ENCODE measurements around the gene CYP4A22. TPM values are rescaled to one million over a fixed set of nuclear protein-coding genes. Genes with fewer than 3 reads are reported as not detected.
"Not testable (repeated sequence)": the region's sequence is repeated elsewhere in the genome, so short reads cannot be mapped to it uniquely, and the experiment has no call there.

The CYP4A22 gene
- total RNA-seq, 1 donor from 2014 or later = 0.23 TPM

DNA sequence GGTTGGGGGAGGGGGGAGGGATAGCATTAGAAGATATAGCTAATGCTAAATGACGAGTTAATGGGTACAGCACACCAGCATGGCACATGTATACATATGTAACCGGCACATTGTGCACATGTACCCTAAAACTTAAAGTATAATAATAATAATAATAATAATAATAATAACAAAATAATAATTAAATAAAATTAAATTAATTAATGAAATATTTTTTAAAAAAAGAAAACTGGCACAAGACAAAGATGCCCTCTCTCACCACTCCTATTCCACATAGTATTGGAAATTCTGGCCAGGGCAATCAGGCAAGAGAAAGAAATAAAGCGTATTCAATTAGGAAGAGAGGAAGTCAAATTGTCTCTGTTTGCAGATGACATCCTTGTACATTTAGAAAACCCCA, 20.7 kb downstream of the CYP4A22 start:
- not testable (repeated sequence) for DNase-seq (ENCODE audit: low spot score)

- no peak for DNase-seq (ENCODE audit: low spot score)
Measured at GRCh38 chr1:47160716-47161115, 23.5 kb downstream of the CYP4A22 start.

DNA sequence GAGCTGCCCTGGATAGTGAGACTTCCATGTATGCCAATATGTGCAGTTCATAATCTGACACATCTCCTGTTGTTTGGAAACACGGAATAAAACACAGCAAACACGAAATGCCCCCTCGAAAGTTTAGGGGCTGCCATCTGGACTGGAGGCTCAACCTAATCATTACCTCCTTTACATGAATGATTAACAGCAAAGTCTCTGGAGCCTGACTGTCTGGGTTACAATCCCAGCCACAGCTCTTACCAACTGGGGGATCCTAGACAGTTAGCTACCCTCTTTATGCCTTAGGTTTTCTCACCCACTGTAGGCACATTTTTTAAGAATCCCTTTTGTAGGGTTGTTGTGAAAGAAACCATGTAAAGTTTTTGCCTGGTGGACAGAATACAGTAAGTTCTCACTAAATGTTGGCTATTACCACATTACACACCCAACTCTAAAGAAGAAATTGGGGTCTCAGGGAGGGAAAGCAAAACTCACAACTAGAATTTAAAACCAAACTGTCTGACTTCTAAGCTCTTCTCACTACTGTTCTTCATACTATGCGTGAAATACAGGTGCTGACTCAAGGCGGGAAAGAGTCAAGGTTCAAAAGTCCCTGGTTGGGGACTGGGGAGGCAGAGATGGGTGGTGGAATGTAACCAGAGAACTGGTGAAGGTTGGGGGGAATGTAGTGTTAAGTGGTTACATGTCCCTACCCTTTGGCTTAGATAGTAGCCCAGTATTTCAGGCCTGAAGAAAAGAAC, 24.2 kb downstream of the CYP4A22 start:
- DNase-seq (ENCODE audit: low spot score) = no peak

GRCh38 chr1:47164552-47164951, 27.3 kb downstream of the CYP4A22 start:
- no peak for DNase-seq (ENCODE audit: low spot score)

GRCh38 chr1:47172782-47173181, 35.5 kb downstream of the CYP4A22 start:
- DNase-seq (ENCODE audit: low spot score) = no peak

GRCh38 chr1:47174656-47175020, 37.4 kb downstream of the CYP4A22 start:
- no peak for DNase-seq (ENCODE audit: low spot score)

- DNase-seq (ENCODE audit: low spot score) = peak; percentile 58
Measured at GRCh38 chr1:47175227-47175934, 38.1 kb downstream of the CYP4A22 start.

DNA sequence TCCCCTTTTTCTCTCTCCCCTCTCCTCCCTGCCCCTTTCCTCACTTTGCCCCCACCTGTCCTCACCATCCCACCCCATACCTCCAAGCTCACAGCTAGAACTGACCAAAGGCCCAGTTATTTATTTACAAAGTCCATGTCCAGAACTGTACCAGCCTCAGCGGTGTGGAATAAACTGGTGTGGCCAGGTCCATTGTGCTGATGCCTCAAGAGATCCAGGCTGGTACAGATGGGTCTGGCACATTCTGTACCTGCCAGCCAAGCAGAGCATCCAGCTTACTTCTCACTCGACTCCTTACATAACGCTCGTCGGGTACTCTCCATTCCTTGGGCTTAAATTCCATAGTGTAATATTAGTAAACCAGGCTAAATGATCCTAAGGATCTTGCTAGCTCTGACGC, 40.8 kb downstream of the CYP4A22 start:
- no peak for DNase-seq (ENCODE audit: low spot score)

- DNase-seq (ENCODE audit: low spot score) = no peak
Measured at GRCh38 chr1:47178654-47179016, 41.4 kb downstream of the CYP4A22 start.

DNA sequence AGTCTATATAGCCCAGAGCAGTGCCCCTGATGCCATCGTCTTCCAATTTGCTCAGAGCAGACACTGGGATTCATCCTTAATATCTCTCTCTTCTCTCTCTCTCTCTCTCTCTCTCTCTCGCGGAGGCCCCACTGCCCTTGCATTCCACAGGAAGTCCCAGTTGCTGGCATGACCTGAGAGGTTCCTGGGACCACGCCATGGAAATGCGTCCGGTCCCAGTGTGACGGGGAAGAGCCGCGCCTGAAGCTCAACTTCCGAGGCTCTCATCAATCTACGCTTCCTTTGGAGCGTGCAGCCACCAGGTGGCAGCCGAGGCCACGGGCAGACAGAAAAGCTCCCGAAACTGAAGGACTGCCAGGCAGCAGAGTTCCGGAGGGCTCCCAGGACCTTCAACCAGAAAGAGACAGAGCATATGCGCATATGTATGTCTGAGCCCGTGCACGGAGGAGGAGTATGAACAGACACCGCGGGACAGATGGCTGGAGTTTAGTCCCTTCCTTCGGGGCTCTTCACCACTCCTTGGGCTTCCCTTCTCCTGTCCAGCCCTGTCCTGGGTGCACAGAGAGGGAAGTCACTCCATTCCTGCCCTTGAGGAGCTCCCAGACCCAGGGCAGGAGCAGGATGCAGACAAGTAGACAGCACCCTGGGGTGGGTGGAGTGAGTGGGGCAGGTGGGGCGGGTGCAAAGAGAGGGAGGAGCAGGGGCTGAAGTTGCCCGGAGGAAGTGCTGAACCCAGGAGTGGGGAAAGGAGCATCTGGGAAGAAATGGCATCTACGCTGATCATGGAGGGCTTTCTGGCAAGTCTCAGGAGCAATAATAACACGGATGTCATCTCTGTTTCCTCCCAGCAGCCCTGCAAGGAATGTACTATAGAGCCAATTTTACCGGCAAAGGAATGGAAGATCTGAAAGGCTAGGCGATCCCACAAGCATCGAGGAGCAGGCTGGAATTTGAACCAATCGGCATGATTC, 42.1 kb downstream of the CYP4A22 start:
- peak; percentile 90 for DNase-seq (ENCODE audit: low spot score)

- no peak for DNase-seq (ENCODE audit: low spot score)
Measured at GRCh38 chr1:47179988-47180563, 42.8 kb downstream of the CYP4A22 start.

- DNase-seq (ENCODE audit: low spot score) = no peak
Measured at GRCh38 chr1:47180603-47181094, 43.4 kb downstream of the CYP4A22 start.

- DNase-seq (ENCODE audit: low spot score) = no peak
Measured at GRCh38 chr1:47181095-47181954, 44.1 kb downstream of the CYP4A22 start.

GRCh38 chr1:47181955-47182675, 44.9 kb downstream of the CYP4A22 start:
- no peak for DNase-seq (ENCODE audit: low spot score)

- DNase-seq (ENCODE audit: low spot score) = no peak
Measured at GRCh38 chr1:47182676-47183235, 45.5 kb downstream of the CYP4A22 start.

DNA sequence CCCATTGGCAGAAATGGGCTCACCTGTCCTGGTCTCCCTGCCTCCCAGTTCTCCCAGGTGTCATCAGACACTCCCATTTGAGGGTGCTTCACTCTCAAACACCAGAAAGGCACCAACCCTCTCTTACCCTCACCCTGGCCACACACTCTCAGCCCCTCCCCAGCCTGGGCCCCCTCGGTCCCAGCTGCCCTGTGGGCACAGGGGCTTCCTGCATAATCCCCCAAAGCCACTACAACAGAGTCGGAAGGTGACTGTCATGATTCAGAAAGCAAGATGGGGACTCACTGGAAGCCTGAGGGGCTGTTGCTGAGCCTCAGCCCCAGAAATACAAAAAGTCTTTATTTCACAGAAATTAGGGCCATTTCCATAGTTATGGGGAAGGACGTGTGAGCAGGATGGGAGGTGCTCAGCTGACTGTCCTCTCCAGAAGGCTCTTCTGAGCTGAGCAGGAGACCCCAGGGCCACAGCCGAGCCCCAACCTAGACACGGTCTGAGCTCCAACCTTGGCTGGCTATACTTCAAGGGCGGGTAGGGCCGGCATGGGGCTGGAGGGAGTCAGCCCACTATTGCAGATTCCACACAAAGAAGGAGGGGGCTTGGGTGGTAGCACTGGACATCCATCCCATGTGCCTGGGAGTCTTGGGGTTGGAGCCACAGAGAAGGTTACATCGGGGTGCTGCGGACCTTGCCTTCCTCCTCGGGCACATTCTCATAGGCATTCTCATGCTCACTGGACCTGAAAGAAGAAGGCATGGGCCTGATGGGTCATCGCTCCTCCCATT, 46.3 kb downstream of the CYP4A22 start:
- no peak for DNase-seq (ENCODE audit: low spot score)

GRCh38 chr1:47184090-47184821, 47.0 kb downstream of the CYP4A22 start:
- no peak for DNase-seq (ENCODE audit: low spot score)

All from ureter (tissue), 1 donor.